GM13977 (cell line): Measurements from ENCODE around the gene SYN1.
A peak's percentile ranks its signal among the peaks of the same experiment; 100 is the strongest.

Source experiments
- DNase-seq: peaks from one replicate; pipeline ENCODE4 v3.0.0; 2012; ENCODE audit warnings: low spot score
- CTCF ChIP-seq: IDR thresholded peaks from 2 replicates; pipeline ENCODE4 v1.5.1; 2012; ENCODE audit warnings: mild to moderate bottlenecking, control low read depth; ENCODE audit not compliant: insufficient read depth; ENCODE audit errors: extremely low read depth, missing control alignments
- in situ Hi-C: fragments of 300-500 bp; cut with MboI; formaldehyde crosslinking; loops from one replicate; pipeline ENCODE4 v1.12.0; 2022; ENCODE audit warnings: low sequenced_read_pairs, low pct_unique_long_range_greater_than_20kb, mixed read lengths, inconsistent platforms; ENCODE audit not compliant: unreplicated experiment

SYN1 gene

GRCh38 chrX:47581731-47582647 lies 37.7 kb downstream of the SYN1 start, which contains the start of gene TIMP1:
TIMP1 (plus strand) TSS chrX:47582436; CDS start chrX:47583416, 980 bp downstream.
- in situ Hi-C loops: no loop called here
- peak; percentile 84 for DNase-seq
- TF ChIP-seq CTCF: no peak

DNA sequence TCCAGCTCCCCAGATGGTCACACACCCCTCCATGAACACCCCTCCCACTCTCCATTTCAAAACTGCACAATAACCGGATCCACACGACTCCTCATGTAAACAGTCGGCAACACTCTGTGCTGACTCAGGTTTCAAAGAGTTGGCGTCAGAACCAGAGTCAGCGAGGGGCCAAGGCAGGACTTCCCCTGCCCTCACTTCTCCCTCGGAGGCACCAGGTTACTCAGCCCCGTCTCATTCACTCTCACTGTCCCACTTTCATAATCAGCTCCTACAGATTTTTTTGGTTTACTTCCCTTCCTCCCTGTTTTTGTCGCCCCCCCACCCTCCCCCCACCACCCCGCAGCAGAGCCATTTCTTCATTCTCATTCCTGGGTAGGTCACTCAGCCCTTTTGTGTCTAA lies 40.1 kb downstream of the SYN1 start:
- DNase-seq: peak; percentile 69
- TF ChIP-seq CTCF: no peak
- in situ Hi-C loops: no loop called here

GRCh38 chrX:47578692-47579091 lies 41.0 kb downstream of the SYN1 start:
- DNase-seq: no peak
- in situ Hi-C loops: no loop called here
- TF ChIP-seq CTCF: no peak

DNA sequence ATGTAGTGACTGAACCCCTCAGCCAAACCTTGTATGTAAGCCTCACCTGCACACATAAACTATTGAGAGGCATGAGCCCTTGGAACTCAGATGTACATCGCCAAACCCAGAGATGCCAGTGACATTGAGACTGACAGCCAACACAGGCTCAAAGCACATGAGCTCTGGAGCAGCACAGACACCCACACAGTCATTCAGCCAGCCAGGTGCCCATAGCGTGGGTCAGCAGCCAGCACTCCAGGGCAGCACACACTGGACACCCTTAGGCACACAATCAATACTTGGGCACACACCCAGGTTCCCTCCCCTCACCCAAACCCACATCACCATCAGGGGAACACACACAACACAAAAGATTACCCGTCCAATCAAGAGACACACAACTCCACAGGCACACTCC lies 41.8 kb downstream of the SYN1 start:
- no peak for DNase-seq
- in situ Hi-C loops: no loop called here
- no peak for TF ChIP-seq CTCF

GRCh38 chrX:47577424-47577823 lies 42.2 kb downstream of the SYN1 start:
- TF ChIP-seq CTCF: no peak
- in situ Hi-C loops: no loop called here
- DNase-seq: no peak

DNA sequence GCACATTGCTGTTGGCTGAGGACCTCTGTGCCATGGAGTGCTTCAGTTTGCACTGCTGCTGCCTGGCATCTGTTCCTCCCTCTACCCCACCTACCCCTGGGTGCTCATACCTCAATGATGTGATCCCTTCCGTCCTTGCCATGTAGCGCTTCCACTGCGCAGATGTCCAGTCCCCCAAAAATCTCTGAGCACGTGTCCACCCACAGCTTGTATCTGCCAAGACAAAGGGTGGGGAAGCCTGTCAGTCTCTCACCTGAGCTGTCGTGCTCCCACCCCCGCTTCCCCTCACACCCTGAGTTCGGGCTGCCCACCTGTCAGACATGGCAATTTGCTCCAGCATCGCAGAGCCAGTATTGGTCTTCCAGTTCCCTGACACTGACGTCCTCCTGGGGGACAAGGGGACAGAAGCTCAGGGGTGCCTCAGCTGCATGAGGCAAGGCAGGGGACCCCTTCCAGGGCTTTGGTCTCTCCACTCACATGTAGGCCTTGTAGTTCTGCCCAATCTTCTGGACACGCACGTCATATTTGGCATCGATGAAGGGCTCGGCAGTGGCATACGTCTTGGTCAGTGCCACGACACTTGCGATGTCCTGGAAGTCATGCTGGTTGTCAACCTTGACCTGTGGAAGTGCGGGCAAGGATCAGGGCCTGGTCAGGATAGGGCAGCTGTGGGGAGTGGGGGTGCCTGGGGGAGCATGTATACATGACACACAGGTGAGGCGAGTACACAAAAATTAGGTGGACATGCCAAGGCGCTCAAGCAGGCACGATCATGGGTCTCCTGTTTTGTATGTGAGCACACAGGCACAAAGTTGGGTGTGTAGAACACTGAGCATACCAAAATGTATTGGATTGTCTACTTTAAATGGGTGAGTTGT lies 43.4 kb downstream of the SYN1 start:
- no peak for TF ChIP-seq CTCF
- no peak for DNase-seq
- in situ Hi-C loops: no loop called here
